Middle frontal gyrus (tissue), 1 donor: ENCODE results near the gene DPP10.

Experiments used
- DNase-seq: peaks from one replicate; pipeline ENCODE4 v3.0.0-alpha.2; 2015; ENCODE audit warnings: low spot score; ENCODE audit errors: extremely low spot score

Gene DPP10

DNA sequence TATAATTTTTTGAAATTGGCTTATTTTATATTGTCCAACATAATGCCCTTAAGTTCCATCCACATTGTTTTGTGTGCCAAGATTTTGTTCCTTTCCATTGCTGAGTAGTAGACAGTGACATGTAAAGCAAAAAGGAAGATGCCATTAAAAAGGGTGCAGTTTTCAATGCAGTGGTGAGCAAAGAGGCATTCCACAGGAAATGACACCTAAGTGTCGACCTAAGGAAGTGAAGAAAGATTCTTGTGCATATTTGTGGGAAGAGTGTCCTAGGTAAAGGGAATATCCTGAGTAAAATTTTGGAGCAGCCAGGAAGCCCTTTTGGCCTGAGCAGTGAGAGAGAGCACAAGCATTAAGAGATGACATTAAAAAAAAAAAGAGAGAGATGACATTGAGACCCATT is 1099.9 kb downstream of the DPP10 start:
- no peak for DNase-seq

GRCh38 chr2:115543024-115543423 is 1100.6 kb downstream of the DPP10 start:
- no peak for DNase-seq

GRCh38 chr2:115543461-115543860 is 1101.0 kb downstream of the DPP10 start:
- no peak for DNase-seq

DNA sequence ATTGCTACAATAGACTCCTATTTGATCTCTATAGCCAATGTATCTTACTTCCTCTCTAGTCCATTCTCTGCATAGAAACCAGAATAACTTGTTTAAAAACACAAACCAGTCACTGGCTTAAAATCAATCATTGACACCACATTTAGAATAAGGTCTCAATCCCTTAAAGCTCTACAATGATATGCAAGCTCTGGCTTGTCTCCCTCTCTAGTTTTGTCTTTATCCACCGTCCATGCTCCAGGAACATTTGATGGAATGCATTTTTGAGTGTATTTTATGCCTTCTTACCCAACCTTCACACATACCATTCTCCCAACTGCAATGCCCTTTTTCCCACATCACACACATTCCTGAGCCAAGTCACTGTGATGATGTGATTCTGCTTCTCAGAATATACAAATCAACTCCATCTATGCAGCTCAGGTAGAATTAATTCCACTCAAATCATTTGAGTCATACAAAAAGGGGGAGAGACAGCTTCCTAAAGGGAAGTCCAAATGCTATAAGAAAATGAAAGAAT is 1107.2 kb downstream of the DPP10 start:
- no peak for DNase-seq

- no peak for DNase-seq
Observed at GRCh38 chr2:115552726-115553125, 1110.3 kb downstream of the DPP10 start.

DNA sequence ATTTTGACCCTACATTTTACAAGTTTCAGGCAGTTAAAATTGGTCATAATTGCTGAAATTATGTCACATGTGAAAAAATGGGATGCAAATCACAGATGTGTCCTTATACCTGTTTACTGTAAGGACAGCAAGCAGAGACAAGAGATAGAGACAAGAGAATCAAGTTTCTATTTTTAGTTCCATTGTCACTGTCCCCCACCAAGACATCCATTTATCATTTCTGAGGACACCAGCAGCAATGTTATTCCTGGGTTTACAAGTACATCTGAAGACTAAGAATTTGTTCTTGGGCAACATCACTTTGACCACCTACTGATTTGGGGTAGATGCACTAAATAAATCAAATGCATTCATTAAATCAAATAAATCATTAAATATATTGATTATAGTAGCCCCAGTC is 1111.7 kb downstream of the DPP10 start:
- DNase-seq = no peak

DNA sequence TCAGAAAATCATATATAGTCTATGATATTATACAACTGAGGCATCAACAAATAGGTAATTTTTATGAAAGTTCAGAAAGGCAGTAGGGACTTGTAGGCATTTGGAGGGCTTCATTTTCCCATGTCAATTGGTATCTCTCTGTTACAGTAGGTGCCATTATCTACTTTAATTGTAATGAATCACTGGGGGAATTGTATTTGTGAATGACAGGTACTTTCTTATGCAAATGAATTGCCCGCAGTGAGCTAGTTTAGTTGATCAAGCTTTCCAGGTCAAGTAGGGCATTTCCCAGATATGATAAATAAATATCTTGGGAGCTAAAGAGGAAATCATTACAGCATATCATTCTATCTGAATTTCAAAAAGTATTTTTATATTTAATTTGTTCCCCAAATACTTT is 1116.3 kb downstream of the DPP10 start:
- no peak for DNase-seq

GRCh38 chr2:115560666-115561065 is 1118.2 kb downstream of the DPP10 start:
- no peak for DNase-seq

DNA sequence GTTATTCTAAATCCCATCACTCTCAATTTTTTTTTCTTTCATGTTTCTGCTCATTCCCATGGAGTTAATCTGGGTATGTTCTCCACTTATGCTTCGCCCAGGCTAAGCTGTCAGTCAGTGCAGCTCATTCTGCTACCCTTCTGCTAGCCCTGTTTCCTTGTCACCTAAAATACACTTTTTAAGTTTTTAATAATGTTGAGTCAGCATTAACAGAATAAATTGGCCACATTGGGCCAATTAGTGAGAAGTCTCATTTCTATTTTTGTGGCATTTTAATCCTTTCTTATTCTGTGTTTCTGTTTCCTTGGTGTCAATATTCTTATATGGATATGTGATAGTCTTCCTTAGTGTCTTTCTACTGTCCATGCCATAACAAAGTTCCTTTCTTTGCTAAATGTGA is 1126.2 kb downstream of the DPP10 start:
- DNase-seq = no peak

DNA sequence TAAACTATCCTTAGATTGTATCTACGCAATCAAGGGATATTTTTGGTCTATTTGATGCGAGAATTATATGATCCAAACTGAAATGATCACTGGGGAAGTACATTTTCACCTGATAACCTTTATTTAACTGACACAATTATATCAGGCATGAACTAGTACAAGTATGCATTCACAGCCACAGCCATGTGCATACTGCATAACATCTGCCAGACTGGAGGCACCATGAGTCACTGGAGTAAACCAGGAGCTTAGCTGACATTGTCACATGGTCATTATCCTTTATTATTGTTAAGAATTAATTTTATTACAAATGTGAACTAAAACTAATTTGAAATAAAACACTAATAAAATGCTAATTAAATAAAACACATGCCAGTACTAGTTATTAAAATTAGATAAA is 1127.1 kb downstream of the DPP10 start:
- no peak for DNase-seq

GRCh38 chr2:115572746-115573145 is 1130.3 kb downstream of the DPP10 start:
- no peak for DNase-seq

GRCh38 chr2:115573756-115574155 is 1131.3 kb downstream of the DPP10 start:
- no peak for DNase-seq

GRCh38 chr2:115574667-115575066 is 1132.2 kb downstream of the DPP10 start:
- no peak for DNase-seq

- DNase-seq = no peak
Observed at GRCh38 chr2:115580784-115581183, 1138.3 kb downstream of the DPP10 start.

GRCh38 chr2:115584507-115584906 is 1142.1 kb downstream of the DPP10 start:
- DNase-seq = no peak

DNA sequence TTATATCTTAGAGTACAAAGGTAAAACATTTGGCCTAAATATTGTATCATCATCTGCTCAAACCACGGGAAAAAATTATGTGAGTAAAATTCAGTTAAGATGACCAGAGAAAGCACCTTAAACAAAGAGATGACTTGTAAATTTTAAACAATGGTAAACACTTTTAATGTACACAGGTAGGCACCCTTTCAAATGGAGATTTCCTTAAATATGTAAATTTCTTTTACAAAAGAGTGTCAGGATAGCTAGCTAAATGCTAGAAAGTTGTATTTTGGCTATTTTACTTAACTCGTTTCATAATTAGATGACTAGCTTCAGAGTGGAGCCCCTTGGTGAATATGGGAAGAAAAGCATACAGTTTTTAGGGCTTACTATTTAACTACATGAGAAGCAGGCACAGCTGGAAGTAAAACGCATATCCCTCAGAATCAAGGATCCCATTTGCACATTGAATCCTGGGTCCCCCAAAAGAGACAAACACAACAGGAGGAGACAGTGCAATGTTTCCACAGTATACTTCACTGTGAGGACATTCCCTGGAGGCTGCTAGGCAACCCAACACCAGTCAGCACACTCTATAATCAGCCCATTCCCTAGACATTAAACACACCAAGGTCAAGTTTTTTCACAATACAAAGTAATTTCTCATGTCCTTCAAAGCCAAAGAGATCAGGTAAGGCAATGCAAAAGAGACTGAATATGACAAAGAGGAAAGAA is 1154.4 kb downstream of the DPP10 start:
- no peak for DNase-seq

- no peak for DNase-seq
Observed at GRCh38 chr2:115603285-115603684, 1160.8 kb downstream of the DPP10 start.

- no peak for DNase-seq
Observed at GRCh38 chr2:115606350-115606749, 1163.9 kb downstream of the DPP10 start.

GRCh38 chr2:115609978-115610377 is 1167.5 kb downstream of the DPP10 start:
- no peak for DNase-seq

DNA sequence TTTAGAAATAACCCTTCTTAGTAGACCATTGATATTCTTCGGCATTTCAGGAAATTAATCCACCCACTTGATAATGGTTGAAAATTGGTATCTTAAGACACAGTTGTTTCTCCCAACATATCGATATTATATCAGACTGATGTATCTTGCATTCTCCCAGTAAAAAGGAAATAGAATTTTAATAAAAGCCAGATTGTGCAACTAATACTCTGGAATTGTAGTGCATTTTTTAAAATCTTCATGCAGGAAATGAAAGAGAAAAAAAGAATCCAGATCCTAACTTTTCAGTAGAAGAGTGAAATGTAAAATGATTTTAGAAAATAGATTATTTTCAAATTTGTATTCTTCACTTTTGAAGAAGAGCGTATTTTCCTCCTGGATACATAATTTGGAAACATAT is 1168.4 kb downstream of the DPP10 start:
- DNase-seq = no peak

GRCh38 chr2:115624332-115624731 is 1181.9 kb downstream of the DPP10 start:
- no peak for DNase-seq

- DNase-seq = no peak
Observed at GRCh38 chr2:115634578-115634977, 1192.1 kb downstream of the DPP10 start.

DNA sequence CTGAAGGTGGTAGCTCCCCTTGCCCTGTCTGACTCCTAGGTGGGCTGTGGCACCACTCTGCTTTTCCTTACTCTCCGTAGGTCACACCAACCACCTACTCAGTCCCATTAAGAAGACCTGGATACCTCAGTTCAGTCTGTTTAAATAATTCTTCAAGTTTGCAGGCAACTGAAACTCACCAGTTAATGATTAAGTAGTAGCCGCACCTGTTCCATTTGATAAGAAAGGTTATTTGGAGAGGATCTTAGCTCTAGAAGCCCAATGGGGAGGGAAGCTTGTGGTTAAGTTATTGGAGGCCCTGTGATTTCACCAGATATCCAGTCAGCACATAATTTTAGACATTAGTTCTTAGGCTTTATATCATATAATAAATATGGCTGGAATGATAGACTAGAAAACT is 1193.0 kb downstream of the DPP10 start:
- no peak for DNase-seq
